Measurements from ENCODE around the gene SCN5A. TPM values are rescaled to one million over a fixed set of nuclear protein-coding genes. Genes with fewer than 3 reads are reported as not detected.

The SCN5A gene
- total RNA-seq, 1 experiment from 2014 or later, result 11.5 TPM

DNA sequence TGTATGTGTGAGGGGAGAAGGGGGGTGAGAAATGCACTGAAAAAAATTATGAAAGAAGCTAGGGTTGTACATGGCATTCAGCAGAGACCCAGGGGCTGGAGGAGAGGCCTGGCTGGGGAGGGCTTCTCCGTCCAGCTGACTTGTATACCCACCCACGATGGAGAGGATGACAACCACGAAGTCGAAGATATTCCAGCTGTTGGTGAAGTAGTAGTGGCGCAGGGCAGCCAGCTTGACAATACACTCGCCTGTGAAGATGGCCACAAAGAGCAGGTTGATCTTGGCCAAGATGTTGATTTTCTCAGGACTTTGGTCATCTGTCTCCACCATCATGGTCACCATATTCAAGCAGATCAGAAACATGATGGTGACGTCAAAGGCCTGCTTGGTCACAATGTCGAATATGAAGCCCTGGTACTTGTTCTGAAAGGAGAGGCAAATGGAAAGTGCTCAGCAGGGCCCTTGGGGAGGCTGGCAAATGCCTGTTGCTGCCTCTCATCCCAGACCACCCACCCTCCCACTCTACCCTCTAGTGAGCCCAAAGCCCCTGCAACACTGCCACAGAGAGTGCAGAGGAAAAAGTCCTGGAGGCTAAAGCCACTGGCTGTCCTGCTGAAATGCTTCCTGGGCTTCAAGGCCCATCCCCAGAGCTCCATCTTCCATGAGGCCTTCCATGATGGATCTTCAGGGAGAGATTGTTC lies 95.2 kb downstream of the SCN5A start:
- POLR2A ChIA-PET, result no interaction called here
- DNase-seq (ENCODE audit: low read depth, low spot score), result no peak
- H3K9me3 ChIP-seq (ENCODE audit: control insufficient read depth in 1 of 2, insufficient read depth in 1 of 2, low read depth in 1 of 2, low read length in 2 of 2), result no peaks in the 10 kb centered on the region
- no peak overlapping the region for H3K4me3 ChIP-seq (replicated peaks in 1 of 2; ENCODE audit: low read depth in 1 of 2, low read length in 2 of 2)
- no peak overlapping the region for H3K4me2 ChIP-seq (ENCODE audit: low read length)
- RAD21 ChIA-PET (ENCODE audit: low non-redundant PET in 1 of 2, low total read pairs in 2 of 2, uncharacterized antibody in 2 of 2, unreplicated experiment in 2 of 2), result no interaction called here
- CTCF ChIA-PET, result no interaction called here
- H3K36me3 ChIP-seq (ENCODE audit: control insufficient read depth in 1 of 2, insufficient read depth in 2 of 2, low read length in 2 of 2), result no peaks in the 10 kb centered on the region; a peak in 1 of 4 replicates
- H4K20me1 ChIP-seq (ENCODE audit: insufficient read depth), result no peaks in the 10 kb centered on the region
- no peaks in the 10 kb centered on the region for H3K79me2 ChIP-seq (ENCODE audit: insufficient read depth, low read length)
- intact Hi-C loops (cut with micrococcal nuclease), result no loop called here
- no peak overlapping the region for H3K27ac ChIP-seq (ENCODE audit: low read depth, low read length)
- no TSS peak for BruUV-seq (replicated peaks)
- ATAC-seq, result no peak
- no peaks in the 10 kb centered on the region for H3K27me3 ChIP-seq (ENCODE audit: insufficient read depth, low read length)
- H3K9ac ChIP-seq (ENCODE audit: low read length), result no peak overlapping the region
- no peak overlapping the region for H2AFZ ChIP-seq (ENCODE audit: low read depth, low read length, poor library complexity, severe bottlenecking)
- H3K4me1 ChIP-seq (ENCODE audit: control insufficient read depth in 1 of 2, insufficient read depth in 2 of 2, low read length in 2 of 2), result no peaks in the 10 kb centered on the region
- no peaks in the 10 kb centered on the region for H3K9me2 ChIP-seq (ENCODE audit: insufficient read depth)
- TF ChIP-seq, protein P1, sequence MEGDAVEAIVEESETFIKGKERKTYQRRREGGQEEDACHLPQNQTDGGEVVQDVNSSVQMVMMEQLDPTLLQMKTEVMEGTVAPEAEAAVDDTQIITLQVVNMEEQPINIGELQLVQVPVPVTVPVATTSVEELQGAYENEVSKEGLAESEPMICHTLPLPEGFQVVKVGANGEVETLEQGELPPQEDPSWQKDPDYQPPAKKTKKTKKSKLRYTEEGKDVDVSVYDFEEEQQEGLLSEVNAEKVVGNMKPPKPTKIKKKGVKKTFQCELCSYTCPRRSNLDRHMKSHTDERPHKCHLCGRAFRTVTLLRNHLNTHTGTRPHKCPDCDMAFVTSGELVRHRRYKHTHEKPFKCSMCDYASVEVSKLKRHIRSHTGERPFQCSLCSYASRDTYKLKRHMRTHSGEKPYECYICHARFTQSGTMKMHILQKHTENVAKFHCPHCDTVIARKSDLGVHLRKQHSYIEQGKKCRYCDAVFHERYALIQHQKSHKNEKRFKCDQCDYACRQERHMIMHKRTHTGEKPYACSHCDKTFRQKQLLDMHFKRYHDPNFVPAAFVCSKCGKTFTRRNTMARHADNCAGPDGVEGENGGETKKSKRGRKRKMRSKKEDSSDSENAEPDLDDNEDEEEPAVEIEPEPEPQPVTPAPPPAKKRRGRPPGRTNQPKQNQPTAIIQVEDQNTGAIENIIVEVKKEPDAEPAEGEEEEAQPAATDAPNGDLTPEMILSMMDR (IDR thresholded peaks at IDR 0.05 in 2 of 3, conservative IDR thresholded peaks at IDR 0.05 in 1 of 3; ENCODE audit: borderline replicate concordance in 1 of 3, insufficient read depth in 1 of 3, low read depth in 2 of 3, low read length in 2 of 3), result no peak
- TF ChIP-seq YY1 (IDR thresholded peaks at IDR 0.05; ENCODE audit: extremely low read depth, insufficient replicate concordance, low read depth, low read length) (no peak), CBX3 (IDR thresholded peaks at IDR 0.05; ENCODE audit: low read depth) (no peak), EGR1 (IDR thresholded peaks at IDR 0.05; ENCODE audit: low read depth) (no peak), EZH2phosphoT487 (IDR thresholded peaks at IDR 0.05; ENCODE audit: borderline replicate concordance) (no peak), FOSL1 (IDR thresholded peaks at IDR 0.05; ENCODE audit: low read depth) (no peak), SRF (IDR thresholded peaks at IDR 0.05; ENCODE audit: low read depth) (no peak), RAD21 (IDR thresholded peaks at IDR 0.05; ENCODE audit: low read depth) (no peak), SP1 (IDR thresholded peaks at IDR 0.05; ENCODE audit: low read depth) (no peak), POLR2AphosphoS5 (IDR thresholded peaks at IDR 0.05; ENCODE audit: low read depth, low read length) (no peak), CEBPB (IDR thresholded peaks at IDR 0.05; ENCODE audit: low read depth) (no peak)
- TF ChIP-seq, protein P2, sequence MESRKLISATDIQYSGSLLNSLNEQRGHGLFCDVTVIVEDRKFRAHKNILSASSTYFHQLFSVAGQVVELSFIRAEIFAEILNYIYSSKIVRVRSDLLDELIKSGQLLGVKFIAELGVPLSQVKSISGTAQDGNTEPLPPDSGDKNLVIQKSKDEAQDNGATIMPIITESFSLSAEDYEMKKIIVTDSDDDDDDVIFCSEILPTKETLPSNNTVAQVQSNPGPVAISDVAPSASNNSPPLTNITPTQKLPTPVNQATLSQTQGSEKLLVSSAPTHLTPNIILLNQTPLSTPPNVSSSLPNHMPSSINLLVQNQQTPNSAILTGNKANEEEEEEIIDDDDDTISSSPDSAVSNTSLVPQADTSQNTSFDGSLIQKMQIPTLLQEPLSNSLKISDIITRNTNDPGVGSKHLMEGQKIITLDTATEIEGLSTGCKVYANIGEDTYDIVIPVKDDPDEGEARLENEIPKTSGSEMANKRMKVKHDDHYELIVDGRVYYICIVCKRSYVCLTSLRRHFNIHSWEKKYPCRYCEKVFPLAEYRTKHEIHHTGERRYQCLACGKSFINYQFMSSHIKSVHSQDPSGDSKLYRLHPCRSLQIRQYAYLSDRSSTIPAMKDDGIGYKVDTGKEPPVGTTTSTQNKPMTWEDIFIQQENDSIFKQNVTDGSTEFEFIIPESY (IDR thresholded peaks at IDR 0.05; ENCODE audit: extremely low read depth, insufficient replicate concordance, low read length), result no peak
